Activated naive CD8-positive, alpha-beta T cell treated with anti-CD3 and anti-CD28 coated beads, Interleukin-2, amount 50 U/mL, for 16 hours (primary cell): ENCODE results near the gene PROM1.

Source experiments
- DNase-seq: peaks from one replicate; pipeline ENCODE4 v3.0.0-alpha.2; 2020; ENCODE audit warnings: low read depth, low spot score

The PROM1 gene

GRCh38 chr4:15945516-15945915, 138.3 kb downstream of the PROM1 start:
- DNase-seq, result no peak

- DNase-seq, result no peak
Measured at GRCh38 chr4:15944895-15945294, 138.9 kb downstream of the PROM1 start.

GRCh38 chr4:15942283-15942682, 141.5 kb downstream of the PROM1 start:
- no peak for DNase-seq

GRCh38 chr4:15938640-15939039, 145.2 kb downstream of the PROM1 start, which contains the start of gene FGFBP1:
Gene FGFBP1 (minus strand): TSS chr4:15938740. CDS start chr4:15936632, 2,108 bp downstream.
- no peak for DNase-seq

GRCh38 chr4:15938182-15938581, 145.6 kb downstream of the PROM1 start:
- no peak for DNase-seq

- DNase-seq, result no peak
Measured at GRCh38 chr4:15936495-15936894, 147.3 kb downstream of the PROM1 start.

GRCh38 chr4:15935504-15936402, 148.1 kb downstream of the PROM1 start:
- DNase-seq, result no peak

GRCh38 chr4:15934259-15934658, 149.6 kb downstream of the PROM1 start:
- DNase-seq, result no peak

- no peak for DNase-seq
Measured at GRCh38 chr4:15931451-15932210, 152.2 kb downstream of the PROM1 start.

- no peak for DNase-seq
Measured at GRCh38 chr4:15930314-15930713, 153.5 kb downstream of the PROM1 start.

- DNase-seq, result no peak
Measured at GRCh38 chr4:15929540-15929939, 154.3 kb downstream of the PROM1 start.

GRCh38 chr4:15928883-15929282, 154.9 kb downstream of the PROM1 start:
- DNase-seq, result no peak

- DNase-seq, result no peak
Measured at GRCh38 chr4:15926486-15926885, 157.3 kb downstream of the PROM1 start.

GRCh38 chr4:15925830-15926229, 158.0 kb downstream of the PROM1 start:
- DNase-seq, result no peak

- no peak for DNase-seq
Measured at GRCh38 chr4:15921592-15921932, 162.3 kb downstream of the PROM1 start.

GRCh38 chr4:15920723-15921591, 162.9 kb downstream of the PROM1 start:
- no peak for DNase-seq

- DNase-seq, result no peak
Measured at GRCh38 chr4:15918484-15919129, 165.2 kb downstream of the PROM1 start.
